IMR-90 (cell line): ENCODE results near the gene RASSF4. TPM values are rescaled to one million over a fixed set of nuclear protein-coding genes. Genes with fewer than 3 reads are reported as not detected.

Experiments
- ATAC-seq: fragments of 200-7000 bp; cut with Tn5 transposase; 2 replicates; pipeline ENCODE4 v1.9.1; 2020; ENCODE audit warnings: low read depth, mild to moderate bottlenecking, moderate library complexity
- BruUV-seq: library from RNA; stranded (reverse); fragments of 400-500 nt; replicated peaks from 2 replicates; lab custom pipeline; 2021; lab: Mats Ljungman, UMichigan
- CTCF ChIA-PET: fragments of 300-600 bp; formaldehyde crosslinking; extraction: SDS; loops from one replicate; lab custom pipeline; 2021; ENCODE audit warnings: antibody characterized with exemption; lab: Yijun Ruan, JAX
- POLR2A ChIA-PET: fragments of 300-600 bp; sonication (Branson Sonifier 250); formaldehyde crosslinking; loops from one replicate; lab custom pipeline; 2022; ENCODE audit warnings: antibody characterized with exemption; ENCODE audit not compliant: unreplicated experiment; lab: Charles Lee
- DNase-seq: peaks from one replicate; pipeline ENCODE4 v3.0.0; 2013
- H2AFZ ChIP-seq: replicated peaks from 2 replicates; pipeline ENCODE3; 2013; ENCODE audit warnings: low read length, mild to moderate bottlenecking; ENCODE audit not compliant: poor library complexity
- H2AK5ac ChIP-seq: 2 replicates; pipeline ENCODE4 v1.6.1; 2013; ENCODE audit warnings: low read depth, low read length, inconsistent platforms
- H2AK9ac ChIP-seq: replicated peaks from 2 replicates; pipeline ENCODE3; 2013; ENCODE audit warnings: mild to moderate bottlenecking, low read depth, low read length, moderate library complexity; ENCODE audit not compliant: poor library complexity
- H2BK120ac ChIP-seq: 2 replicates; pipeline ENCODE4 v1.6.1; 2013; ENCODE audit warnings: low read depth, low read length, inconsistent platforms
- H2BK15ac ChIP-seq: 3 replicates; pipeline ENCODE4 v1.6.1; 2013; ENCODE audit warnings: low read depth, low read length, inconsistent platforms
- H2BK20ac ChIP-seq: 2 replicates; pipeline ENCODE4 v1.6.1; 2013; ENCODE audit warnings: low read depth, mild to moderate bottlenecking, inconsistent platforms, low read length, moderate library complexity
- H2BK5ac ChIP-seq: 2 replicates; pipeline ENCODE4 v1.6.1; 2013; ENCODE audit warnings: mild to moderate bottlenecking, low read depth, low read length, inconsistent platforms; ENCODE audit not compliant: poor library complexity, severe bottlenecking
- H3K14ac ChIP-seq: replicated peaks from 2 replicates; pipeline ENCODE4 v1.6.1; 2013; ENCODE audit warnings: low read depth, low read length, inconsistent platforms
- H3K18ac ChIP-seq: 2 replicates; pipeline ENCODE4 v1.6.1; 2013; ENCODE audit warnings: low read depth, low read length, control low read depth
- H3K23ac ChIP-seq: 2 replicates; pipeline ENCODE4 v1.6.1; 2013; ENCODE audit warnings: low read depth, low read length, inconsistent platforms
- H3K27ac ChIP-seq: 2 replicates; pipeline ENCODE4 v1.5.1; 2013; ENCODE audit warnings: mild to moderate bottlenecking, control low read depth, low read length; ENCODE audit not compliant: insufficient read depth
- H3K27me3 ChIP-seq: 2 replicates; pipeline ENCODE4 v1.6.1; 2013; ENCODE audit warnings: low read length; ENCODE audit not compliant: control insufficient read depth, insufficient read depth
- H3K36me3 ChIP-seq: 2 replicates; pipeline ENCODE4 v1.6.1; 2013; ENCODE audit warnings: low read length, mixed read lengths; ENCODE audit not compliant: control insufficient read depth, insufficient read depth
- H3K4ac ChIP-seq: 2 replicates; pipeline ENCODE4 v1.6.1; 2013; ENCODE audit warnings: low read depth, low read length, inconsistent platforms
- H3K4me1 ChIP-seq: 2 replicates; pipeline ENCODE4 v1.6.1; 2013; ENCODE audit warnings: low read length, mixed read lengths; ENCODE audit not compliant: control insufficient read depth, insufficient read depth
- H3K4me2 ChIP-seq: 2 replicates; pipeline ENCODE4 v1.6.1; 2013; ENCODE audit warnings: low read depth, mild to moderate bottlenecking, control low read depth, low read length, moderate library complexity
- H3K4me3 ChIP-seq: 2 replicates; pipeline ENCODE4 v1.5.1; 2013; ENCODE audit warnings: low read depth, mild to moderate bottlenecking, control low read depth, low read length, moderate library complexity; ENCODE audit not compliant: insufficient read depth
- H3K56ac ChIP-seq: 2 replicates; pipeline ENCODE4 v1.6.1; 2013; ENCODE audit warnings: low read length, inconsistent platforms; ENCODE audit not compliant: insufficient read depth; ENCODE audit errors: extremely low read depth
- H3K79me1 ChIP-seq, 2 experiments: 2 replicates each; pipeline ENCODE4 v1.6.1; 2013; ENCODE audit warnings: low read length in 2 of 2, inconsistent platforms in 1 of 2, low read depth in 1 of 2
- H3K9ac ChIP-seq: 2 replicates; pipeline ENCODE4 v1.6.1; 2013; ENCODE audit warnings: low read depth, low read length, control low read depth
- H3K9me1 ChIP-seq: 2 replicates; pipeline ENCODE4 v1.6.1; 2013; ENCODE audit warnings: low read length, inconsistent platforms; ENCODE audit not compliant: insufficient read depth
- H3K9me3 ChIP-seq: 2 replicates; pipeline ENCODE4 v1.6.1; 2013; ENCODE audit warnings: low read length; ENCODE audit not compliant: control insufficient read depth, insufficient read depth
- H4K20me1 ChIP-seq: 2 replicates; pipeline ENCODE4 v1.6.1; 2013; ENCODE audit warnings: low read length, inconsistent platforms; ENCODE audit not compliant: insufficient read depth
- H4K5ac ChIP-seq: 2 replicates; pipeline ENCODE4 v1.6.1; 2013; ENCODE audit warnings: mild to moderate bottlenecking, low read depth, low read length, control low read depth
- H4K8ac ChIP-seq, 2 experiments: 2 replicates each; pipeline ENCODE4 v1.6.1; 2013; ENCODE audit warnings: low read depth in 2 of 2, low read length in 2 of 2, control low read depth in 1 of 2, inconsistent platforms in 1 of 2
- H4K91ac ChIP-seq: 2 replicates; pipeline ENCODE4 v1.6.1; 2013; ENCODE audit warnings: low read depth, low read length, inconsistent platforms; ENCODE audit not compliant: insufficient read depth
- BHLHE40 ChIP-seq: fragments of 150-350 bp; IDR thresholded peaks from 2 replicates; pipeline ENCODE4 v1.6.1; 2016; ENCODE audit warnings: mild to moderate bottlenecking, low read depth, low read length
- CEBPB ChIP-seq: IDR thresholded peaks from 2 replicates; pipeline ENCODE4 v1.6.1; 2012; ENCODE audit warnings: low read depth, low read length, improper control_type of control experiment
- CHD1 ChIP-seq: IDR thresholded peaks from 2 replicates; pipeline ENCODE4 v1.6.1; 2012; ENCODE audit warnings: low read depth, low read length, improper control_type of control experiment
- FOS ChIP-seq: fragments of 150-350 bp; IDR thresholded peaks from 2 replicates; pipeline ENCODE4 v1.6.1; 2016; ENCODE audit warnings: low read depth, low read length
- MAFK ChIP-seq: IDR thresholded peaks from 2 replicates; pipeline ENCODE4 v1.6.1; 2012; ENCODE audit warnings: low read depth, low read length, improper control_type of control experiment
- MAZ ChIP-seq: IDR thresholded peaks from 2 replicates; pipeline ENCODE4 v1.6.1; 2012; ENCODE audit warnings: low read depth, mild to moderate bottlenecking, low read length, improper control_type of control experiment, moderate library complexity, borderline replicate concordance
- MXI1 ChIP-seq: IDR thresholded peaks from 2 replicates; pipeline ENCODE4 v1.6.1; 2012; ENCODE audit warnings: low read depth, mild to moderate bottlenecking, low read length, moderate library complexity, borderline replicate concordance
- NFE2L2 ChIP-seq: fragments of 150-350 bp; IDR thresholded peaks from 2 replicates; pipeline ENCODE4 v1.6.1; 2016; ENCODE audit warnings: low read depth, mild to moderate bottlenecking, low read length
- POLR2A ChIP-seq: IDR thresholded peaks from 2 replicates; pipeline ENCODE4 v1.6.1; 2012; ENCODE audit warnings: mild to moderate bottlenecking, low read depth, low read length
- RAD21 ChIP-seq: IDR thresholded peaks from 2 replicates; pipeline ENCODE4 v1.6.1; 2012; ENCODE audit warnings: low read length, improper control_type of control experiment
- RCOR1 ChIP-seq: IDR thresholded peaks from 2 replicates; pipeline ENCODE4 v1.6.1; 2012; ENCODE audit warnings: mild to moderate bottlenecking, low read length, improper control_type of control experiment; ENCODE audit not compliant: insufficient replicate concordance
- RFX5 ChIP-seq: IDR thresholded peaks from 2 replicates; pipeline ENCODE4 v1.8.0; 2012; ENCODE audit warnings: low read depth, mild to moderate bottlenecking, low read length, moderate library complexity
- SMC3 ChIP-seq: fragments of 150-350 bp; IDR thresholded peaks from 2 replicates; pipeline ENCODE4 v1.6.1; 2016; ENCODE audit warnings: low read depth, mild to moderate bottlenecking, antibody characterized with exemption, low read length, moderate library complexity
- WGBS, 2 experiments: methylation state at CpG; one replicate each; pipeline versions ENCODE4 v1.1.5 to v1.1.7; 2013; ENCODE audit warnings: missing lambda C conversion rate in 2 of 2; ENCODE audit not compliant: insufficient read length in 1 of 2; ENCODE audit errors: extremely low coverage in 2 of 2; 5-methylcytosine and 5-hydroxymethylcytosine counted together
- dilution Hi-C: fragments of 300-500 bp; cut with HindIII; formaldehyde crosslinking; loops from one replicate; pipeline ENCODE4 v1.14.3; 2018; ENCODE audit warnings: low sequenced_read_pairs; ENCODE audit not compliant: unreplicated experiment
- in situ Hi-C: fragments of 300-500 bp; cut with MboI; formaldehyde crosslinking; loops from 3 replicates; pipeline ENCODE4 v1.14.3; 2019; ENCODE audit warnings: low sequenced_read_pairs, inconsistent platforms, mixed read lengths
- intact Hi-C: fragments of 100-400 bp; cut with micrococcal nuclease; formaldehyde crosslinking; loops from 2 replicates; pipeline ENCODE4 v1.10.0; 2022
- polyA plus RNA-seq, 3 experiments: library from polyadenylated mRNA; depleted of rRNA; stranded (reverse); fragments of >200 nt; gene quantifications; 2 replicates each; pipeline ENCODE4 v1.2.3, GENCODE V29; 2012; ENCODE audit warnings: low replicate concordance in 1 of 3
- total RNA-seq: library from RNA; depleted of rRNA; stranded (reverse); fragments of >200 nt; gene quantifications from 2 replicates; pipeline ENCODE4 v1.2.3, GENCODE V29; 2012
- TF ChIP-seq, protein P1 (sequence below): fragments of 150-350 bp; IDR thresholded peaks from 2 replicates; pipeline ENCODE4 v1.6.1; 2016; ENCODE audit warnings: low read depth, mild to moderate bottlenecking, low read length, moderate library complexity, borderline replicate concordance
- TF ChIP-seq, protein P2 (sequence below): conservative IDR thresholded peaks from 2 replicates; pipeline ENCODE4 v1.5.1; 2012; ENCODE audit warnings: mild to moderate bottlenecking, low read depth, low read length, improper control_type of control experiment
- TF ChIP-seq, protein P3 (sequence below): fragments of 150-350 bp; IDR thresholded peaks from 2 replicates; pipeline ENCODE4 v1.6.1; 2017; ENCODE audit warnings: mild to moderate bottlenecking, antibody characterized with exemption, low read length, low read depth

Gene RASSF4
- total and polyA plus RNA-seq, 2 of the 4 experiments (the other 2 are of a cell fraction): 5.9 to 8.6 TPM

DNA sequence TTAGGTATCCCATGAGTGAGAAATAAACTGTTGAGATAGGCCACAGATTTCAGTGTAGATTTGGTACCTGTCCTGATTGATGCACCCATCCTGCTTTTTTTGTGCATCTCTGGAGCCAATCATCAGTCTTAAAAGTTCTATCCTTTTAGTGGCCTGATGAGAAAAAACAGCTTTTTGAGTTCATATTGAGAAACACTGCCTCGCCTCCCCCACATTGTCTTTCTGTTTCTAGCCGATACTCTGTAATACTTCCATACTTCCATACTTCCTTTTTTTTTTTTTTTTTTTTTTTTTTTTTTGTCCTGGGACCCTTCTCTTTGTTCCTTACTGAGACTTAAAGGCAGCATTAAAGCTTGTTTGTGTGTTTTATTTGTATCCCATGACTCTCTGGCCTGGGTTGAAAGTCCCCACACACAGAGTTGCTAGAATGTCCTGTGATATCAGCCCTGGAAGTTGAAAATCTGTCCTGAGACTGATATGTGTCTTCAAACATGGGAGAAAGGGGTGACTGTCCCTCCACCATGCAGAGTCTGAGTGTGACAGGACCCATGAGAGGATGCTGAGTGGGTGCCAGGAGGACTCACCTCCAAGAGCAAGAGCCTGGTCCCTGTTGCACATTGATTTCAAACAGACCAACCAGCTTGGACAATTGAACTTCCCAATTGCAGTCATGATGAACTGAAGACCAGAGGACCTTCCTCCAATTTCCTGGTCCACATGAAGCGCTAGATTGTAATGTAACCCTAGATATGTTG is 46.9 kb downstream of the RASSF4 start:
- ATAC-seq (no peak), DNase-seq (no peak)
- BruUV-seq: no TSS peak
- CTCF ChIA-PET: no interaction called here
- POLR2A ChIA-PET: no interaction called here
- no peaks in the 10 kb centered on the region for H3K9me3 ChIP-seq
- H4K5ac ChIP-seq: no peak overlapping the region
- H3K4ac ChIP-seq: no peak overlapping the region
- H4K20me1 ChIP-seq: no peaks in the 10 kb centered on the region
- peaks cover 13 to 31% of the 10 kb centered on the region in 2 experiments for H3K79me1 ChIP-seq
- no peak overlapping the region for H2BK20ac ChIP-seq
- no peaks in the 10 kb centered on the region for H3K9me1 ChIP-seq
- dilution Hi-C loops (no loop called here), intact Hi-C loops (loop anchor here (10.0 kb wide), 1 partner anchor 458 kb away; no protein-coding TSS in a partner anchor), in situ Hi-C loops (no loop called here)
- no peak overlapping the region for H3K27ac ChIP-seq
- H3K36me3 ChIP-seq: peaks cover 6% of the 10 kb centered on the region
- H3K4me3 ChIP-seq: no peak overlapping the region
- H2AFZ ChIP-seq: no peak overlapping the region
- no peak overlapping the region for H4K8ac ChIP-seq
- no peak overlapping the region for H3K23ac ChIP-seq
- no peak for TF ChIP-seq RAD21
- TF ChIP-seq, protein P1, sequence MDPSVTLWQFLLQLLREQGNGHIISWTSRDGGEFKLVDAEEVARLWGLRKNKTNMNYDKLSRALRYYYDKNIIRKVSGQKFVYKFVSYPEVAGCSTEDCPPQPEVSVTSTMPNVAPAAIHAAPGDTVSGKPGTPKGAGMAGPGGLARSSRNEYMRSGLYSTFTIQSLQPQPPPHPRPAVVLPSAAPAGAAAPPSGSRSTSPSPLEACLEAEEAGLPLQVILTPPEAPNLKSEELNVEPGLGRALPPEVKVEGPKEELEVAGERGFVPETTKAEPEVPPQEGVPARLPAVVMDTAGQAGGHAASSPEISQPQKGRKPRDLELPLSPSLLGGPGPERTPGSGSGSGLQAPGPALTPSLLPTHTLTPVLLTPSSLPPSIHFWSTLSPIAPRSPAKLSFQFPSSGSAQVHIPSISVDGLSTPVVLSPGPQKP: no peak
- no peak for TF ChIP-seq CEBPB
- TF ChIP-seq NFE2L2: no peak
- TF ChIP-seq MAZ: no peak
- TF ChIP-seq RFX5: no peak
- no peak for TF ChIP-seq BHLHE40
- no peak for TF ChIP-seq CHD1
- no peak for TF ChIP-seq MAFK
- no peak for TF ChIP-seq SMC3
- no peak for TF ChIP-seq POLR2A
- no peak for TF ChIP-seq RCOR1
- TF ChIP-seq, protein P2, sequence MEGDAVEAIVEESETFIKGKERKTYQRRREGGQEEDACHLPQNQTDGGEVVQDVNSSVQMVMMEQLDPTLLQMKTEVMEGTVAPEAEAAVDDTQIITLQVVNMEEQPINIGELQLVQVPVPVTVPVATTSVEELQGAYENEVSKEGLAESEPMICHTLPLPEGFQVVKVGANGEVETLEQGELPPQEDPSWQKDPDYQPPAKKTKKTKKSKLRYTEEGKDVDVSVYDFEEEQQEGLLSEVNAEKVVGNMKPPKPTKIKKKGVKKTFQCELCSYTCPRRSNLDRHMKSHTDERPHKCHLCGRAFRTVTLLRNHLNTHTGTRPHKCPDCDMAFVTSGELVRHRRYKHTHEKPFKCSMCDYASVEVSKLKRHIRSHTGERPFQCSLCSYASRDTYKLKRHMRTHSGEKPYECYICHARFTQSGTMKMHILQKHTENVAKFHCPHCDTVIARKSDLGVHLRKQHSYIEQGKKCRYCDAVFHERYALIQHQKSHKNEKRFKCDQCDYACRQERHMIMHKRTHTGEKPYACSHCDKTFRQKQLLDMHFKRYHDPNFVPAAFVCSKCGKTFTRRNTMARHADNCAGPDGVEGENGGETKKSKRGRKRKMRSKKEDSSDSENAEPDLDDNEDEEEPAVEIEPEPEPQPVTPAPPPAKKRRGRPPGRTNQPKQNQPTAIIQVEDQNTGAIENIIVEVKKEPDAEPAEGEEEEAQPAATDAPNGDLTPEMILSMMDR: no peak
- TF ChIP-seq FOS: no peak
- no peak for TF ChIP-seq MXI1
- TF ChIP-seq, protein P3, sequence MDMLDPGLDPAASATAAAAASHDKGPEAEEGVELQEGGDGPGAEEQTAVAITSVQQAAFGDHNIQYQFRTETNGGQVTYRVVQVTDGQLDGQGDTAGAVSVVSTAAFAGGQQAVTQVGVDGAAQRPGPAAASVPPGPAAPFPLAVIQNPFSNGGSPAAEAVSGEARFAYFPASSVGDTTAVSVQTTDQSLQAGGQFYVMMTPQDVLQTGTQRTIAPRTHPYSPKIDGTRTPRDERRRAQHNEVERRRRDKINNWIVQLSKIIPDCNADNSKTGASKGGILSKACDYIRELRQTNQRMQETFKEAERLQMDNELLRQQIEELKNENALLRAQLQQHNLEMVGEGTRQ: no peak
- H2AK5ac ChIP-seq: no peak overlapping the region
- no peak overlapping the region for H2BK15ac ChIP-seq
- no peak overlapping the region for H2BK5ac ChIP-seq
- H3K56ac ChIP-seq: no peak overlapping the region
- WGBS, 2 experiments: no CpG with 5 or more reads among the region's 3 CpGs
- H3K9ac ChIP-seq: no peak overlapping the region
- no peak overlapping the region for H4K91ac ChIP-seq
- no peaks in the 10 kb centered on the region for H3K27me3 ChIP-seq
- H2BK120ac ChIP-seq: no peak overlapping the region
- H3K4me1 ChIP-seq: peaks cover 2% of the 10 kb centered on the region; the same call in 1 of the 2 replicates
- no peak overlapping the region for H3K4me2 ChIP-seq
- H3K18ac ChIP-seq: no peak overlapping the region
- H3K14ac ChIP-seq: no peak overlapping the region
- H2AK9ac ChIP-seq: no peak overlapping the region
